Posterior cingulate gyrus (tissue), 11 donors: ENCODE measurements around the gene SLC30A5.

Experiments
- DNase-seq, 10 donors: peaks; one replicate each; pipeline versions ENCODE4 v3.0.0 to v3.0.0-alpha.2; 2020 to 2021; ENCODE audit warnings: mixed read lengths in 3 of 10
- intact Hi-C: fragments of 100-400 bp; cut with DNase I; formaldehyde crosslinking; loops from one replicate; pipeline ENCODE4 v1.15.1; 2023

SLC30A5 gene

GRCh38 chr5:69160651-69161050, 66.8 kb downstream of the SLC30A5 start:
- DNase-seq = no peak
- intact Hi-C loops = no loop called here

GRCh38 chr5:69166686-69167492, 73.1 kb downstream of the SLC30A5 start, which contains the start of gene CCNB1:
TSS of gene CCNB1 (plus strand) at chr5:69167150. CDS start at chr5:69167263, 113 bp downstream.
- intact Hi-C loops = loop anchor here (2.0 kb wide), 3 partner anchors 22 to 166 kb away; partner anchors contain the start of genes CCDC125, CDK7 and CENPH
- DNase-seq = peak; percentile 97 to 100 (median 99)

GRCh38 chr5:69167493-69167855, 73.7 kb downstream of the SLC30A5 start:
- intact Hi-C loops = loop anchor here (2.0 kb wide), 3 partner anchors 21 to 165 kb away; partner anchors contain the start of genes CCDC125, CDK7 and CENPH

GRCh38 chr5:69167929-69168328, 74.1 kb downstream of the SLC30A5 start:
- DNase-seq = no peak
- intact Hi-C loops = loop anchor here (2.0 kb wide), 3 partner anchors 21 to 165 kb away; partner anchors contain the start of genes CCDC125, CDK7 and CENPH

More at GRCh38 chr5:69167493-69167855, 73.7 kb downstream of the SLC30A5 start:
- no peak for DNase-seq

- intact Hi-C loops = no loop called here
- DNase-seq = no peak
Measured at GRCh38 chr5:69170495-69170894, 76.7 kb downstream of the SLC30A5 start.

DNA sequence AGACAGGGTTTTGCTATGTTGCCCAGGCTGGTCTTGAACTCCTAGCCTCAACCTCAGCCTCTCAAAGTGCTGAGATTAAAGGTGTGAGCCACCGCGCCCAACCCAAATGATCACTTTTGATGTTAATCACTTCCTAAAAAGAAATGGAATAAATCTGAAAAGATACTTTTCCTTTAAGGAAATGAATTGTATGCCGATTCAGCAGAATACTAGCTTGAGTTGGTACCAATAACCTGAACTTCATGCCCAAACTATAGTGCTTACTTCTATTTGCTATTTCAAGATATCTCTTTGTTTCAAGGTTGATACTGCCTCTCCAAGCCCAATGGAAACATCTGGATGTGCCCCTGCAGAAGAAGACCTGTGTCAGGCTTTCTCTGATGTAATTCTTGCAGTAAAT, 77.2 kb downstream of the SLC30A5 start:
- intact Hi-C loops = no loop called here
- DNase-seq = no peak
